Breast epithelium (tissue), 4 donors: ENCODE results near the gene CNKSR3. TPM values are rescaled to one million over a fixed set of nuclear protein-coding genes. Genes with fewer than 3 reads are reported as not detected.

ENCODE experiments used
- DNase-seq, 2 donors: peaks; one replicate each; pipeline ENCODE4 v3.0.0-alpha.2; 2019; ENCODE audit warnings: low spot score in 2 of 2
- H3K27ac ChIP-seq, 2 donors: fragments of 200-600 bp; sonication (generic) in 1 of 2; one replicate each; pipeline ENCODE4 v1.5.1; 2016 to 2019; ENCODE audit warnings: mild to moderate bottlenecking in 1 of 2
- H3K27me3 ChIP-seq, 2 donors: fragments of 200-600 bp; sonication (generic) in 1 of 2; one replicate each; pipeline versions ENCODE4 v1.5.1 to v1.6.0; 2017 to 2019; ENCODE audit warnings: control low read depth in 1 of 2, mild to moderate bottlenecking in 1 of 2
- H3K36me3 ChIP-seq: fragments of 200-600 bp; one replicate; pipeline ENCODE4 v1.5.1; 2019
- H3K4me1 ChIP-seq, 2 donors: fragments of 200-600 bp; sonication (generic); one replicate each; pipeline ENCODE4 v1.5.1; 2016 to 2019; ENCODE audit warnings: control low read depth in 1 of 2
- H3K4me3 ChIP-seq, 3 donors: fragments of 200-600 bp; sonication (generic); 1 replicate in 2 of 3; 2 replicates in 1 of 3; pipeline ENCODE4 v1.5.1; 2016 to 2019; ENCODE audit warnings: mild to moderate bottlenecking in 3 of 3, moderate library complexity in 2 of 3
- H3K9me3 ChIP-seq, 2 donors: fragments of 200-600 bp; sonication (generic) in 1 of 2; one replicate each; pipeline ENCODE4 v1.5.1; 2016 to 2019; ENCODE audit warnings: control low read depth in 1 of 2
- POLR2A ChIP-seq: fragments of 450-650 bp; IDR thresholded peaks from one replicate; pipeline ENCODE4 v1.6.1; 2016; ENCODE audit warnings: antibody characterized with exemption, mild to moderate bottlenecking, moderate library complexity
- POLR2AphosphoS5 ChIP-seq, 3 donors: sonication (generic); formaldehyde crosslinking; IDR thresholded peaks; one replicate each; pipeline ENCODE4 v1.6.1; 2017; ENCODE audit warnings: antibody characterized with exemption in 3 of 3
- intact Hi-C: fragments of 100-400 bp; cut with DNase I; formaldehyde crosslinking; loops from one replicate; pipeline ENCODE4 v1.15.1; 2023; ENCODE audit warnings: low total_unique reads
- total RNA-seq, 3 donors: library from RNA; depleted of rRNA; stranded (reverse); fragments of >200 nt; gene quantifications; one replicate each; pipeline ENCODE4 v1.1.0, GENCODE V29; 2016
- TF ChIP-seq, protein P1 (sequence below), 3 donors: fragments of 450-650 bp; IDR thresholded peaks; one replicate each; pipeline ENCODE4 v1.5.1; 2016 to 2017; ENCODE audit warnings: antibody characterized with exemption in 3 of 3, mild to moderate bottlenecking in 3 of 3, moderate library complexity in 3 of 3

Gene CNKSR3
- total RNA-seq, 3 donors from 2014 or later = 2.1 to 8.6 (median 5.2) TPM

DNA sequence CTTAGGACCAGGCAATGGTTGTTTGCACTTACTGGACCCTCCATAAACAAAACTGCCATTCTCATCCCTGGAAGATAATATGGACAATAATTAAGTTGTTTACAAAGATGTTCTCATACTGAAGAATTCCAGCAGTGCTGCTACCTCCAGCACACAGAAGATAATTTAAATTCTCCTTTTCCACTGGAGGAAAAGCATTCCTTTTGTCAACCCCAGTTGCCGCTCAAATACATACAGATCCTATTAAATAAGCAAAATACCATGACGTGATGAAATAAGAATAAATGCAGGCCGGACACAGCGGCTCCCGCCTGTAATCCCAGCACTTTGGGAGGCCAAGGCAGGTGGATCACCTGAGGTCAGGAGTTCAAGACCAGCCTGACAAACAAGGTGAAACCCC lies 99.4 kb downstream of the CNKSR3 start:
- no peaks in the 10 kb centered on the region for H3K36me3 ChIP-seq
- no peaks in the 10 kb centered on the region for H3K27me3 ChIP-seq
- peaks cover 0 to 4% of the 10 kb centered on the region in 2 donors for H3K4me1 ChIP-seq
- H3K27ac ChIP-seq = peak overlapping the region; percentile 80 to 84
- no peak for DNase-seq
- no peak overlapping the region for H3K4me3 ChIP-seq
- H3K9me3 ChIP-seq = no peaks in the 10 kb centered on the region
- TF ChIP-seq, protein P1, sequence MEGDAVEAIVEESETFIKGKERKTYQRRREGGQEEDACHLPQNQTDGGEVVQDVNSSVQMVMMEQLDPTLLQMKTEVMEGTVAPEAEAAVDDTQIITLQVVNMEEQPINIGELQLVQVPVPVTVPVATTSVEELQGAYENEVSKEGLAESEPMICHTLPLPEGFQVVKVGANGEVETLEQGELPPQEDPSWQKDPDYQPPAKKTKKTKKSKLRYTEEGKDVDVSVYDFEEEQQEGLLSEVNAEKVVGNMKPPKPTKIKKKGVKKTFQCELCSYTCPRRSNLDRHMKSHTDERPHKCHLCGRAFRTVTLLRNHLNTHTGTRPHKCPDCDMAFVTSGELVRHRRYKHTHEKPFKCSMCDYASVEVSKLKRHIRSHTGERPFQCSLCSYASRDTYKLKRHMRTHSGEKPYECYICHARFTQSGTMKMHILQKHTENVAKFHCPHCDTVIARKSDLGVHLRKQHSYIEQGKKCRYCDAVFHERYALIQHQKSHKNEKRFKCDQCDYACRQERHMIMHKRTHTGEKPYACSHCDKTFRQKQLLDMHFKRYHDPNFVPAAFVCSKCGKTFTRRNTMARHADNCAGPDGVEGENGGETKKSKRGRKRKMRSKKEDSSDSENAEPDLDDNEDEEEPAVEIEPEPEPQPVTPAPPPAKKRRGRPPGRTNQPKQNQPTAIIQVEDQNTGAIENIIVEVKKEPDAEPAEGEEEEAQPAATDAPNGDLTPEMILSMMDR (IDR thresholded peaks at IDR 0.05) = no peak
- TF ChIP-seq POLR2A (no peak), POLR2AphosphoS5 (IDR thresholded peaks at IDR 0.05) (no peak)
- intact Hi-C loops = no loop called here

DNA sequence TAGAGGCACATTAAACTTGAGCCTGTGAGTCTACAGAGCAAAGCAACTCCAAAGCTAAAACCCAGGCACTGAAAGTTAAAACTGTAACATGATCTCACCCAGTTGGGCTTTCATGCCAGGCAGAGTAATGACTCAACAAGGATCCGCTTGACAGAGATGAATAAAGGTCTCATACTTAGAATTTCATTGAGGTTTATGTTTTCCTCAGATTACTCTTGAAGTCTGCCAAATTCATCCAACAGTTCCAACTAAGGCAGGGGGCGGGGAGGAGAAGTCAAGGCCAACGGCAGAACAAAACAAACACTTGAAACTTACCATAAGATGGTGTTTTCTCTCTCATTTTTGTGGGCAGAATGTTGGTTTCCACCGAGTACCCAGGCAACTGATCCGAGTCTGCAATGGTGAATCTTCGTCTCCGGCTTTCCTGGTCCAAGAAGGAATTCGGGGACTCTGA lies 99.8 kb downstream of the CNKSR3 start:
- no peaks in the 10 kb centered on the region for H3K9me3 ChIP-seq
- H3K36me3 ChIP-seq = no peaks in the 10 kb centered on the region
- peak in 1 of 2 donors; percentile 40 for DNase-seq
- H3K4me1 ChIP-seq = peaks cover 0 to 4% of the 10 kb centered on the region in 2 donors
- TF ChIP-seq, protein P1 (IDR thresholded peaks at IDR 0.05) = no peak
- peak in 1 of 3 donors; percentile 35 for TF ChIP-seq POLR2AphosphoS5 (IDR thresholded peaks at IDR 0.05)
- H3K27me3 ChIP-seq = no peaks in the 10 kb centered on the region
- peak overlapping the region; percentile 80 to 84 for H3K27ac ChIP-seq
- H3K4me3 ChIP-seq = no peak overlapping the region
- intact Hi-C loops = no loop called here

DNA sequence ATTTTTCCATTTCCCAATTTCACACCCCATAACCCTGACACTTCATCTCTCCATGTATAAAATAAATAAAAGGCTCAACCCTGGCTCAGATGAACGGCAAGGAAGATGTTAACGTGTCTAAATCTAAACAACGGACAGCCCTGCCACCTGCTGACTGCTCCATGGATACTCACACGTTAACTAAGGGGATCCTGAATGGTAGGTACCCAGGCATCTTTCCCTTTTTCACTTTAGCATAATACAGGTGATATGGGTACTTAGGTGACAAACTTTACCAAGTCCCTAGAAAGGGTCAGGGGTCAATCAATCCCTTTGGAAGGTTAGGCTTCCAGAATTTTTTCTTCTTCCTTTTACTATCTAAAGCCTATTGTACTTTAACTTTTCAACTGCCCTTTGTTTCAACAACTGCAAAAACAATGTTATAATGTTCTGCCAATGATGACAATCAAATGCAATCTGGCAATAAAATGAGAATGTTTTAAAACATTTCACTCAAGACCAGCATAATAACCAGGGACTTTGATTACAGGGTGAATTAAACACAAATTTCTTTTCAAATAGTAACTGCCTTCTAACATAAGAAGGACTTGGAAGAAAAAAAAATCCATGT lies 101.5 kb downstream of the CNKSR3 start:
- TF ChIP-seq POLR2AphosphoS5 (IDR thresholded peaks at IDR 0.05) = no peak
- TF ChIP-seq POLR2A = no peak
- TF ChIP-seq, protein P1 (IDR thresholded peaks at IDR 0.05) = peak in 1 of 3 donors; percentile 22
- Histone ChIP-seq H3K27ac (no peak overlapping the region), H3K27me3 (no peaks in the 10 kb centered on the region), H3K4me3 (no peak overlapping the region), H3K9me3 (no peaks in the 10 kb centered on the region), H3K36me3 (no peaks in the 10 kb centered on the region), H3K4me1 (peaks cover 0 to 4% of the 10 kb centered on the region in 2 donors)
- no peak for DNase-seq
- intact Hi-C loops = no loop called here

DNA sequence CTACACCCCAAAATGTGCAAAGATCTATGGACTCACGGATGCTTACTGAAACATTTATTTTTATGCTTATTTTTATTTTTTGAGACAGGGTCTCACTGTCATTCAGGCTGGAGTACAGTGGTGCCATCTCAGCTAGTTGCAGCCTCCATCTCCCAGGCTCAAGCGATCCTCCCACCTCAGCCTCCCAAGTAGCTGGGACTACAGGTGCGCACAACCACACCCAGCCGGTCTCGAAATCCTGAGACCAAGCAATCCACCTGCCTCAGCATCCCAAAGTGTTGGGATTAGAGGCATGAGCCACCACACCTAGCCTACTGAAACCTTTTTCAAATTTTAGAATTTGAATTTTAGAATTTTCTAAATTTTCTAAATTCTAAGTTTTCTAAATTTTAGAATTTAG lies 103.0 kb downstream of the CNKSR3 start:
- TF ChIP-seq POLR2A = no peak
- no peak for TF ChIP-seq POLR2AphosphoS5 (IDR thresholded peaks at IDR 0.05)
- TF ChIP-seq, protein P1 (IDR thresholded peaks at IDR 0.05) = no peak
- Histone ChIP-seq H3K36me3 (no peaks in the 10 kb centered on the region), H3K9me3 (no peaks in the 10 kb centered on the region), H3K27me3 (no peaks in the 10 kb centered on the region), H3K4me1 (peaks cover 0 to 4% of the 10 kb centered on the region in 2 donors), H3K27ac (no peak overlapping the region), H3K4me3 (no peak overlapping the region)
- intact Hi-C loops = no loop called here
- DNase-seq = no peak

DNA sequence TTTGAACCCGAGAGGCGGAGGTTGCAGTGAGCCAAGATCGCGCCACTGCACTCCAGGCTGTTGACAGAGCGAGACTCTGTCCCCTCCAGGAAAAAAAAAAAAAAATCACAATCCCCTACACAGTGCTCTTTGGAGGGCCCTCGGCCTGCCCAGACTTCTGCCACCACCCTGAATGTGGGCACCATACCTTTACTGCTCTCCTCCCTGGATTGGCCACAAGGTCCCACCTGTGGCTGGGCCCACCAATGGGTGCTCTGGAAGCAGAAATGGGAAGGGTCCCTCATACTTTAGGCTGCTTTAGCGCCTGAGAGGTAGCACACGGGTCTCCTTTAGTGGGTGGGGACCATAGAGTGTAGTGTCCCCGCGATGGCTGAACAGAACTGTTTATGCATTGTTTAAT lies 103.6 kb downstream of the CNKSR3 start:
- DNase-seq = no peak
- Histone ChIP-seq H3K27ac (no peak overlapping the region), H3K4me3 (no peak overlapping the region), H3K9me3 (no peaks in the 10 kb centered on the region), H3K4me1 (peaks cover 0 to 4% of the 10 kb centered on the region in 2 donors), H3K36me3 (no peaks in the 10 kb centered on the region), H3K27me3 (no peaks in the 10 kb centered on the region)
- TF ChIP-seq, protein P1 (IDR thresholded peaks at IDR 0.05) = no peak
- TF ChIP-seq POLR2A (no peak), POLR2AphosphoS5 (IDR thresholded peaks at IDR 0.05) (no peak)
- intact Hi-C loops = no loop called here
